T-helper 17 cell (primary cell): Measurements from ENCODE around the gene FBXL2. TPM values are rescaled to one million over a fixed set of nuclear protein-coding genes. Genes with fewer than 3 reads are reported as not detected.

ENCODE experiments used
- ATAC-seq: fragments of 150-1000 bp; cut with Tn5 transposase; 2 replicates; pipeline ENCODE4 v1.10.0; 2021; ENCODE audit warnings: mild to moderate bottlenecking, moderate library complexity
- DNase-seq, 3 donors: peaks; one replicate each; pipeline versions ENCODE4 v3.0.0 to v3.0.0-alpha.2; 2020 to 2021
- H3K9me3 ChIP-seq: one replicate; pipeline ENCODE4 v1.7.0; 2013; ENCODE audit warnings: low read length, mild to moderate bottlenecking; ENCODE audit not compliant: control insufficient read depth, poor library complexity, severe bottlenecking
- H3K27ac Mint-ChIP-seq: one replicate; pipeline ENCODE4 v1.8.0; 2022; ENCODE audit warnings: mild to moderate bottlenecking, moderate library complexity, mixed read lengths
- H3K27me3 Mint-ChIP-seq: one replicate; pipeline ENCODE4 v1.8.0; 2022; ENCODE audit warnings: mixed read lengths
- H3K36me3 Mint-ChIP-seq: one replicate; pipeline ENCODE4 v1.8.0; 2022; ENCODE audit warnings: low read depth, mixed read lengths
- H3K4me1 Mint-ChIP-seq: one replicate; pipeline ENCODE4 v1.8.0; 2022; ENCODE audit warnings: mild to moderate bottlenecking, mixed read lengths
- H3K4me3 Mint-ChIP-seq: one replicate; pipeline ENCODE4 v1.8.0; 2022; ENCODE audit warnings: mild to moderate bottlenecking, moderate library complexity, mixed read lengths
- total RNA-seq, 4 donors: library from RNA in 2 of 4; stranded (reverse) in 2 of 4; gene quantifications; one replicate each; pipeline ENCODE4 v1.2.3 and lab custom pipeline; 2022 to 2026

FBXL2 gene
- total RNA-seq, 2 donors from 2014 or later = not detected

DNA sequence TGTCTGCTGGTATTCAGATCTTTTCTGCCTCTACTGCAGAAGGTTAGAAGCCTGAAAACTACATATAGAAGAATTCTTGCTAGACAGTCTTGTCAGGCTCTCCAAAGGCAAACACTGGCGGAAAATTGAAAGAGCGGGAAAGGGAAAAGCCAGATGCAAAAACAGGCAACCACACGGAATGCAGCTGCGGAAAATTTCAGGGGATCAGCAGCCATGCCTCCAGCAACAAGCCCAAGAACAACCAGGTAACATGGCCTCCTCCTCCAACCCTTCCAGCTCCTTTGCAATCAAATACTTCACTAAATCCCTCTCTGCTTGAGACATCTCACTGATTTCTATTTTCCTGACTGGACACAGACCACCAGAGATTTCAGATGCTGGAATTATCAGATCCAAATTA, 153.3 kb downstream of the FBXL2 start:
- peaks cover 2% of the 10 kb centered on the region for H3K36me3 Mint-ChIP-seq
- DNase-seq = no peak
- no peaks in the 10 kb centered on the region for H3K27me3 Mint-ChIP-seq
- peaks cover 48% of the 10 kb centered on the region for H3K4me1 Mint-ChIP-seq
- H3K4me3 Mint-ChIP-seq = no peak overlapping the region
- peak overlapping the region; percentile 84 for H3K27ac Mint-ChIP-seq
- no peak for ATAC-seq
- H3K9me3 ChIP-seq = no peaks in the 10 kb centered on the region

DNA sequence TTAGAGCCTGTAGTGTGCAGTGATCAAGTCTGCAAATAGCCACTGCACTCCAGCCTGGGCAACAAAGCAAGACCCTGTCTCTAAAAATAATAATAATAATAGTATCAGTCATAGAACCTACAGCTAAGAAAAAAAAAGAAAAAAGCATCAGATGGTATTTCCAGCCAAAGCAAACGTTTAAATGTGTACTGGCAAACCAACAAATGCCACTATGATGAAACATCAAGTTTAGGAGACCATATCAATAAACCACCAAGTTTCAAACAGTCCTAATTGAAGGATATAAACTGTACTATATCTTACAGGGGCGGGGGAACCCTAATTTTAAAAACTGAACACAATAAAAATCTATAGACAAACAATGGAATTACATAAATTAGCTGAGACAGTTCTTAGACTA, 156.6 kb downstream of the FBXL2 start:
- ATAC-seq (no peak), DNase-seq (no peak)
- H3K4me3 Mint-ChIP-seq = peak overlapping the region; percentile 45
- peak overlapping the region; percentile 11 for H3K27ac Mint-ChIP-seq
- H3K36me3 Mint-ChIP-seq = peaks cover 2% of the 10 kb centered on the region
- peaks cover 61% of the 10 kb centered on the region for H3K4me1 Mint-ChIP-seq
- H3K9me3 ChIP-seq = no peaks in the 10 kb centered on the region
- no peaks in the 10 kb centered on the region for H3K27me3 Mint-ChIP-seq

Other genes starting within 250 kb of the FBXL2 start
- 10 to 100 TPM; 29.8 to 37.3 TPM for gene GLB1, start 180.3 kb upstream of the FBXL2 start, total RNA-seq
- gene TMPPE, start 180.3 kb upstream of the FBXL2 start, total RNA-seq = 10 to 100 TPM; 13.6 to 15.0 TPM
- gene CRTAP, start 163.4 kb upstream of the FBXL2 start, total RNA-seq = 10 to 100 TPM; 57.3 to 62.8 TPM
- gene SUSD5, start 58.6 kb upstream of the FBXL2 start, total RNA-seq = not detected
- gene UBP1, start 163.0 kb downstream of the FBXL2 start, total RNA-seq = 10 to 100 TPM; 76.5 to 80.1 TPM